Left ventricle myocardium inferior (tissue), 1 donor: ENCODE measurements around the gene MKNK1. TPM values are rescaled to one million over a fixed set of nuclear protein-coding genes. Genes with fewer than 3 reads are reported as not detected.
A peak's percentile ranks its signal among the peaks of the same experiment; 100 is the strongest.

ENCODE experiments used
- DNase-seq: peaks from one replicate; pipeline ENCODE4 v3.0.0-alpha.2; 2020
- H3K27ac ChIP-seq: fragments of 200-600 bp; replicated peaks from 2 replicates; pipeline ENCODE4 v1.8.0; 2021
- H3K27me3 ChIP-seq: fragments of 200-600 bp; 2 replicates; pipeline ENCODE4 v1.8.0; 2021; ENCODE audit warnings: low read depth
- H3K36me3 ChIP-seq: fragments of 200-600 bp; 2 replicates; pipeline ENCODE4 v1.8.0; 2021
- H3K4me1 ChIP-seq: fragments of 200-600 bp; 2 replicates; pipeline ENCODE4 v1.8.0; 2021
- H3K4me3 ChIP-seq: fragments of 200-600 bp; 2 replicates; pipeline ENCODE4 v1.8.0; 2021; ENCODE audit warnings: mild to moderate bottlenecking, moderate library complexity
- H3K9me3 ChIP-seq: fragments of 200-600 bp; replicated peaks from 2 replicates; pipeline ENCODE4 v1.8.0; 2021
- intact Hi-C: fragments of 100-400 bp; cut with micrococcal nuclease; formaldehyde crosslinking; loops from one replicate; pipeline ENCODE4 v1.11.0; 2022
- total RNA-seq: library from RNA; stranded (reverse); fragmentation: NEBNext Ultra II Directional; extraction: Animal tissue kit (Norgen Biotek cat#: 25700); gene quantifications from one replicate; pipeline ENCODE4 v1.2.1, GENCODE V29; 2021
- TF ChIP-seq, protein P1 (sequence below): fragments of 200-600 bp; IDR thresholded peaks from 2 replicates; pipeline ENCODE4 v1.8.0; 2021; ENCODE audit warnings: antibody characterized with exemption, mild to moderate bottlenecking, borderline replicate concordance
- donor health status: DM: no; HTN: yes; CAD: no; lungs with severe emphysema.

The MKNK1 gene
- total RNA-seq, 1 donor from 2014 or later: 43.5 TPM

DNA sequence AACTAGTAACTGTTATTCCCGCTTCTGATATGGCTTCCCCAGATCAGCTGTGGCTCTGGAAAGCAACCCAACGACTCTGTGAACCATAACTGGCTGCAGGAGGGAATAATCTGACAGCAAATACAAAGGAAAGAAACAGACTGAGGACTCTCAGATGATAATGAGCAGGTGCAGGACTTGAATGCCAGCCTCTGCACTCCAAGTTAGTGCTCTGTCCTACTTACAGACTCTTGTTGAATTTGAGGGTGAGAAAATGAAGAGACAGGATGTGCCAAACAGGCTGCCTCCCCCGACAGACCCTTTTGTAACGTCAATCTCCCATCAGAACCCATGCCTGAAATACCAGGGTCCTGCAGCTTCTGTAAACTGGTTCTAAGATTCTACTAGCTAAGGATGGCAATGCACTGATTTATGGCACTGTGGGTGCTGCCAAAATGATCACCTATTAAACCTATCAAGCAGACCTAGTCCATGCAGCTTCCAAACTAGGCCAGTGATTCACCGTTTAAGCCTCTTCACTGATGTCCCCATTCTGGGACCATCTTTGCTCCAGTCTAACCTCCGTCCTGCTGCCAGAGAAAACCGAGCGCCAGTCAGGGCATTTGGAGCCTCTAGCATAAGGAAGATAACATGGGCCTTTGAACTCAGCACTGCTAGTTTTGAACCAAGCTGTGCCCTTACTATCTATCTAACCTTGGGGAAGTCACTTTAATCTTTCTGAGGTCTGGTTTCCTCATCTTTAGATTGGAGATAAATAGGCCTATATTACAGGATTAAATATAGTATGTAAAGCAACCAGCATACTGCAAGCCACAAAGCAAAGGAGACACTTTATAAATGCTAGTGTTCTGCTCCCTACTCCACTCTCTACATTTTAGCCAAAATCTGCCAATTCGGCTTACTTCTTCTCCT is 4.8 kb downstream of the MKNK1 start:
- Histone ChIP-seq H3K4me1 (peaks cover 77% of the 10 kb centered on the region), H3K27ac (no peak overlapping the region)
- intact Hi-C loops: no loop called here

DNA sequence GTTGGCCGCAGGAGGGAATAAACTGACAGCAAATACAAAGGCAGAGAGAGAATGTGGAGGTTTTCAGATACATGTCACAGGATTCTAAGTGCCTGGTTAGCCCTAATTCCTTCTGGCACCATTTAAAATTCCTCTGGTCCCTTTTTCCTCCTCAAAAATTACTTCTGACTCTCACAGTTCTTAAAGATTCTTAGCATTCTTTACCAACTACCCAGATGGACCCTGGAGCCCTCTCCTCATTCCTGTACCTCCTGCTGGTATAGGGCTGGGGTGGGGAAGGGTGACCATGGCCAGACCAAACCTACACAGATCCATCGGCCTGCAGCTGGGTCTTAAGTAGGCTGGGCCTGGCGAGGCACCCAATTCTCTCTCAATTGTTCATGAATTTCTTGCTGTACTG is 7.2 kb downstream of the MKNK1 start:
- Histone ChIP-seq H3K9me3 (no peaks in the 10 kb centered on the region), H3K27ac (no peak overlapping the region), H3K36me3 (peaks cover 24% of the 10 kb centered on the region), H3K27me3 (no peaks in the 10 kb centered on the region), H3K4me3 (no peak overlapping the region), H3K4me1 (peaks cover 52% of the 10 kb centered on the region)
- DNase-seq: no peak
- TF ChIP-seq, protein P1, sequence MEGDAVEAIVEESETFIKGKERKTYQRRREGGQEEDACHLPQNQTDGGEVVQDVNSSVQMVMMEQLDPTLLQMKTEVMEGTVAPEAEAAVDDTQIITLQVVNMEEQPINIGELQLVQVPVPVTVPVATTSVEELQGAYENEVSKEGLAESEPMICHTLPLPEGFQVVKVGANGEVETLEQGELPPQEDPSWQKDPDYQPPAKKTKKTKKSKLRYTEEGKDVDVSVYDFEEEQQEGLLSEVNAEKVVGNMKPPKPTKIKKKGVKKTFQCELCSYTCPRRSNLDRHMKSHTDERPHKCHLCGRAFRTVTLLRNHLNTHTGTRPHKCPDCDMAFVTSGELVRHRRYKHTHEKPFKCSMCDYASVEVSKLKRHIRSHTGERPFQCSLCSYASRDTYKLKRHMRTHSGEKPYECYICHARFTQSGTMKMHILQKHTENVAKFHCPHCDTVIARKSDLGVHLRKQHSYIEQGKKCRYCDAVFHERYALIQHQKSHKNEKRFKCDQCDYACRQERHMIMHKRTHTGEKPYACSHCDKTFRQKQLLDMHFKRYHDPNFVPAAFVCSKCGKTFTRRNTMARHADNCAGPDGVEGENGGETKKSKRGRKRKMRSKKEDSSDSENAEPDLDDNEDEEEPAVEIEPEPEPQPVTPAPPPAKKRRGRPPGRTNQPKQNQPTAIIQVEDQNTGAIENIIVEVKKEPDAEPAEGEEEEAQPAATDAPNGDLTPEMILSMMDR: no peak
- intact Hi-C loops: no loop called here

More for the DNA sequence above, 4.8 kb downstream of the MKNK1 start:
- DNase-seq: no peak
- Histone ChIP-seq H3K27me3 (no peaks in the 10 kb centered on the region), H3K4me3 (no peak overlapping the region), H3K36me3 (no peaks in the 10 kb centered on the region), H3K9me3 (no peaks in the 10 kb centered on the region)
- TF ChIP-seq, protein P1: no peak

DNA sequence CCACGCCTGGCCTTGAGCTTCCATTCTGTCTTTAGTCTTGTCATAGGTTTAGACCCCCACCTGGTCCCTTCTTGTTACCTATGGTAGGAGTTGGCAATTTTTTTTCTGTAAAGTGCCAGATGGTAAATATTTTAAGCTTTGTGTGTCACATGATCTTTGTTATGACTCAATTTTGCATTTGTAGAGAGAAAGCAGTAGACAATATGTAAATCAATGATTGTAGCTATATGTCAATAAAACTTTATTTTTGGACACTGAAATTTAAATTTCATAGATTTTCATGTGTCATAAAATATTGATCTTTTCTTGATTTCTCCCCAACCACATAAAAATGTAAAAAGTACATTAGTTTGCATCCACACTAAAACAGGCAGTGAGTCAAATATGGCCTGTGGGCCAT is 8.0 kb downstream of the MKNK1 start:
- Histone ChIP-seq H3K4me3 (no peak overlapping the region), H3K27me3 (no peaks in the 10 kb centered on the region), H3K36me3 (peaks cover 32% of the 10 kb centered on the region), H3K9me3 (no peaks in the 10 kb centered on the region), H3K27ac (peak overlapping the region; percentile 62), H3K4me1 (peaks cover 44% of the 10 kb centered on the region)
- TF ChIP-seq, protein P1: no peak
- DNase-seq: no peak
- intact Hi-C loops: no loop called here

DNA sequence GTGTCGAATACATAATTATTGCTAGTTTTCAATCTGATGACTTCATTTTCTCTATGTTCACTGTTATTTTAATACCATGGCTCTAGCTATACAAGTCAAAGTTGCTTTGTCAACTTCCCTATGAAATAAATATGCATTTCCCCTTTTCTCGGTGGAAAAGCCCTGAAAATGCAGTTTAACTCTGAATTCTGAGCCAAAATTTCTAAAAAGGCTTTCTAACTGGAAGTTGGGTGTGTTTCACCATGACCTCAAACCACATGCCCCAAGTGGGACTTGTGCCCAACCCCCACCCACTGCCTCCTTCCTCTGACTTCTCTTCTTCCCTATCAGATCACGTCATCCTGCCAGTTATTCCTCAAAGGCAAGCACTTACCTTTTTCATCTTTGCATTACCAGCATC is 8.9 kb downstream of the MKNK1 start:
- peaks cover 35% of the 10 kb centered on the region for H3K4me1 ChIP-seq
- TF ChIP-seq, protein P1: no peak
- H3K27ac ChIP-seq: peak overlapping the region; percentile 62

DNA sequence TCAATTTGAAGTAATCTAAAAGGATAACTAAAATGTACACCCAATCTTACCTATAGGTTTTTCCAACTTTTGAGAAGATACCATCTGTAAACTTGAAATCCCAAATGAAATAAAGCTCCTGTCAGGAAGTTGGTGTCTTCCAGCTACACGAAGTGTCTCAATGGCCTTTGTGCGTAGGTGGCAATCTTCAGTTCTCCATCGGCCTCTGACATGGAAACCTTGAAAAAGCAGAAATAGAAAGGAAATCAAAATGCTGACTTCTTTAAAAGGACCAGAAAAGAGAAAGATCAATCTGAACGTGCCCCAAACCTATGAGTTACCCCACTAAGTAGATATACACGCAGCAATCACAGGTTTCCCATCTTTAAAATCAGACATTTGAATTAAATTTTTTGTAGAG is 10.0 kb downstream of the MKNK1 start:
- Histone ChIP-seq H3K27me3 (no peaks in the 10 kb centered on the region), H3K4me1 (peaks cover 24% of the 10 kb centered on the region), H3K36me3 (peaks cover 51% of the 10 kb centered on the region), H3K27ac (peak overlapping the region; percentile 62), H3K4me3 (no peak overlapping the region), H3K9me3 (no peaks in the 10 kb centered on the region)
- TF ChIP-seq, protein P1: no peak
- intact Hi-C loops: no loop called here
- no peak for DNase-seq

More for the DNA sequence above, 8.9 kb downstream of the MKNK1 start:
- intact Hi-C loops: no loop called here
- DNase-seq: peak; percentile 77
- Histone ChIP-seq H3K9me3 (no peaks in the 10 kb centered on the region), H3K27me3 (no peaks in the 10 kb centered on the region), H3K4me3 (no peak overlapping the region), H3K36me3 (peaks cover 41% of the 10 kb centered on the region)
